SU-DHL-6 (cell line): ENCODE data around the gene HACD4.

ENCODE experiments used
- EZH2phosphoT487 ChIP-seq: fragments of 200-600 bp; sonication (generic), shearing (Covaris generic); conservative IDR thresholded peaks from 2 replicates; pipeline ENCODE4 v1.6.1; 2018; ENCODE audit warnings: mild to moderate bottlenecking, antibody characterized with exemption, low read length, moderate library complexity, mixed read lengths
- TF ChIP-seq, protein P1 (sequence below): fragments of 200-600 bp; sonication (generic); IDR thresholded peaks from one replicate; pipeline ENCODE4 v1.5.1; 2017; ENCODE audit warnings: antibody characterized with exemption, mild to moderate bottlenecking, low read length, moderate library complexity; ENCODE audit not compliant: insufficient read depth, poor library complexity, severe bottlenecking

DNA sequence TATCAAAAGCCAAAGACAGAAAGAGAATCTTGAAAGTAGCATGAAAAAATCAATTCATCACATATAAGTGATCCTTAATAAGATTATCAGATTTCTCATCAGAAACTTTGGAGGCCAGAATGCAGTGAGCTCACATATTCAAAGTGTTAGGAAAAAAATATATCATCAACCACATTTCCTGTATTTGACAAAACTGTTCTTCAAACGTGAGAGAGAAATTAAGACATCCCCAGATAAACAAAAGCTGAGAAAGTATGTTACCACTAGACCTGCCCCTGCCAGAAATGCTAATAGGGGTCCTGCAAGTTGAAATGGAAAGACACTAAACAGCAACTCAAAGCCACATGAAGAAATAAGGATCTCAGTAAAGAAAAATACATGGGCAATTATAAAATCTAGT, 29.9 kb downstream of the HACD4 start:
- TF ChIP-seq, protein P1, sequence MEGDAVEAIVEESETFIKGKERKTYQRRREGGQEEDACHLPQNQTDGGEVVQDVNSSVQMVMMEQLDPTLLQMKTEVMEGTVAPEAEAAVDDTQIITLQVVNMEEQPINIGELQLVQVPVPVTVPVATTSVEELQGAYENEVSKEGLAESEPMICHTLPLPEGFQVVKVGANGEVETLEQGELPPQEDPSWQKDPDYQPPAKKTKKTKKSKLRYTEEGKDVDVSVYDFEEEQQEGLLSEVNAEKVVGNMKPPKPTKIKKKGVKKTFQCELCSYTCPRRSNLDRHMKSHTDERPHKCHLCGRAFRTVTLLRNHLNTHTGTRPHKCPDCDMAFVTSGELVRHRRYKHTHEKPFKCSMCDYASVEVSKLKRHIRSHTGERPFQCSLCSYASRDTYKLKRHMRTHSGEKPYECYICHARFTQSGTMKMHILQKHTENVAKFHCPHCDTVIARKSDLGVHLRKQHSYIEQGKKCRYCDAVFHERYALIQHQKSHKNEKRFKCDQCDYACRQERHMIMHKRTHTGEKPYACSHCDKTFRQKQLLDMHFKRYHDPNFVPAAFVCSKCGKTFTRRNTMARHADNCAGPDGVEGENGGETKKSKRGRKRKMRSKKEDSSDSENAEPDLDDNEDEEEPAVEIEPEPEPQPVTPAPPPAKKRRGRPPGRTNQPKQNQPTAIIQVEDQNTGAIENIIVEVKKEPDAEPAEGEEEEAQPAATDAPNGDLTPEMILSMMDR = no peak
- TF ChIP-seq EZH2phosphoT487 = no peak
